ENCODE measurements around the gene RBM38. TPM values are rescaled to one million over a fixed set of nuclear protein-coding genes. Genes with fewer than 3 reads are reported as not detected.

RBM38 gene
- polyA plus RNA-seq, 2 of the 4 experiments (the other 2 are of a cell fraction), result 6.6 to 14.2 TPM

DNA sequence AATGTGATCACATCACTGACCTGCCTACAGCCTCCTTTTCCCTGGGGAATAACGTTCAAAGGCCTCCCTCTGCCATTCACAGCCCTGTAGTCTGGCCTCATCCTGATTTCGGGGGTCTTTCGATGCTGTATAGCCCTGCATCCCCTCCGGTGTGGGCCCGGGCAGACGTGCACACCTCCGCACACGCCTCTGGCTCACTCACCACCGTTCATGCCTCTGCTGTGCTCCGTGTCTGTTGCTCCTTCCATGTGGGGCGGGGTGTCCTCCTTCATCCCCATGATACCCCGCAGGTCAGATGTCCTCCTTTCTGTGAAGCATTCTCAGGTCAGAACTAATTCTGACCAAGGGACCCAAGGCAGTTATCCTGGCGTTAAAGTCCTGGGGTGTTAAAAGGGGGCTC, 13.8 kb upstream of the RBM38 start:
- no peak for FAIRE-seq
- H3K9me3 ChIP-seq, result no peaks in the 10 kb centered on the region
- no peak overlapping the region for H3K27ac ChIP-seq
- no peaks in the 10 kb centered on the region for H3K4me1 ChIP-seq
- no peak for DNase-seq (ENCODE audit: low read depth in 1 of 2, low spot score in 1 of 2)
- H3K4me3 ChIP-seq, result no peak overlapping the region
- TF ChIP-seq NR3C1 (IDR thresholded peaks at IDR 0.05) (no peak), FOXS1 (CRISPR knock-in tag; IDR thresholded peaks at IDR 0.05) (no peak), HEYL (CRISPR knock-in tag; IDR thresholded peaks at IDR 0.05) (no peak), TFCP2L1 (CRISPR knock-in tag; IDR thresholded peaks at IDR 0.05) (no peak), ZFP36 (IDR thresholded peaks at IDR 0.05; ENCODE audit: borderline replicate concordance, partially characterized antibody) (no peak), ZNF302 (CRISPR knock-in tag; IDR thresholded peaks at IDR 0.05) (no peak), JUNB (IDR thresholded peaks at IDR 0.05) (no peak), NPAS2 (CRISPR knock-in tag; IDR thresholded peaks at IDR 0.05; ENCODE audit: borderline replicate concordance) (no peak), FOSL2 (IDR thresholded peaks at IDR 0.05) (no peak), FOSL2 (CRISPR knock-in tag; IDR thresholded peaks at IDR 0.05) (no peak), HOXB13 (CRISPR knock-in tag; IDR thresholded peaks at IDR 0.05; ENCODE audit: low read depth) (no peak), MAZ (IDR thresholded peaks at IDR 0.05; ENCODE audit: borderline replicate concordance, low read depth, low read length) (no peak), EHF (CRISPR knock-in tag; IDR thresholded peaks at IDR 0.05) (no peak), TP53 (CRISPR knock-in tag; IDR thresholded peaks at IDR 0.05) (no peak), EP300 (IDR thresholded peaks at IDR 0.05) (no peak)
- TF ChIP-seq, protein P1, sequence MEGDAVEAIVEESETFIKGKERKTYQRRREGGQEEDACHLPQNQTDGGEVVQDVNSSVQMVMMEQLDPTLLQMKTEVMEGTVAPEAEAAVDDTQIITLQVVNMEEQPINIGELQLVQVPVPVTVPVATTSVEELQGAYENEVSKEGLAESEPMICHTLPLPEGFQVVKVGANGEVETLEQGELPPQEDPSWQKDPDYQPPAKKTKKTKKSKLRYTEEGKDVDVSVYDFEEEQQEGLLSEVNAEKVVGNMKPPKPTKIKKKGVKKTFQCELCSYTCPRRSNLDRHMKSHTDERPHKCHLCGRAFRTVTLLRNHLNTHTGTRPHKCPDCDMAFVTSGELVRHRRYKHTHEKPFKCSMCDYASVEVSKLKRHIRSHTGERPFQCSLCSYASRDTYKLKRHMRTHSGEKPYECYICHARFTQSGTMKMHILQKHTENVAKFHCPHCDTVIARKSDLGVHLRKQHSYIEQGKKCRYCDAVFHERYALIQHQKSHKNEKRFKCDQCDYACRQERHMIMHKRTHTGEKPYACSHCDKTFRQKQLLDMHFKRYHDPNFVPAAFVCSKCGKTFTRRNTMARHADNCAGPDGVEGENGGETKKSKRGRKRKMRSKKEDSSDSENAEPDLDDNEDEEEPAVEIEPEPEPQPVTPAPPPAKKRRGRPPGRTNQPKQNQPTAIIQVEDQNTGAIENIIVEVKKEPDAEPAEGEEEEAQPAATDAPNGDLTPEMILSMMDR (IDR thresholded peaks at IDR 0.05), result no peak
- TF ChIP-seq, protein P2, sequence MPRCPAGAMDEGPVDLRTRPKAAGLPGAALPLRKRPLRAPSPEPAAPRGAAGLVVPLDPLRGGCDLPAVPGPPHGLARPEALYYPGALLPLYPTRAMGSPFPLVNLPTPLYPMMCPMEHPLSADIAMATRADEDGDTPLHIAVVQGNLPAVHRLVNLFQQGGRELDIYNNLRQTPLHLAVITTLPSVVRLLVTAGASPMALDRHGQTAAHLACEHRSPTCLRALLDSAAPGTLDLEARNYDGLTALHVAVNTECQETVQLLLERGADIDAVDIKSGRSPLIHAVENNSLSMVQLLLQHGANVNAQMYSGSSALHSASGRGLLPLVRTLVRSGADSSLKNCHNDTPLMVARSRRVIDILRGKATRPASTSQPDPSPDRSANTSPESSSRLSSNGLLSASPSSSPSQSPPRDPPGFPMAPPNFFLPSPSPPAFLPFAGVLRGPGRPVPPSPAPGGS (IDR thresholded peaks at IDR 0.05), result no peak
- TF ChIP-seq, protein P3, sequence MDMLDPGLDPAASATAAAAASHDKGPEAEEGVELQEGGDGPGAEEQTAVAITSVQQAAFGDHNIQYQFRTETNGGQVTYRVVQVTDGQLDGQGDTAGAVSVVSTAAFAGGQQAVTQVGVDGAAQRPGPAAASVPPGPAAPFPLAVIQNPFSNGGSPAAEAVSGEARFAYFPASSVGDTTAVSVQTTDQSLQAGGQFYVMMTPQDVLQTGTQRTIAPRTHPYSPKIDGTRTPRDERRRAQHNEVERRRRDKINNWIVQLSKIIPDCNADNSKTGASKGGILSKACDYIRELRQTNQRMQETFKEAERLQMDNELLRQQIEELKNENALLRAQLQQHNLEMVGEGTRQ (IDR thresholded peaks at IDR 0.05), result no peak
- TF ChIP-seq, protein P4, sequence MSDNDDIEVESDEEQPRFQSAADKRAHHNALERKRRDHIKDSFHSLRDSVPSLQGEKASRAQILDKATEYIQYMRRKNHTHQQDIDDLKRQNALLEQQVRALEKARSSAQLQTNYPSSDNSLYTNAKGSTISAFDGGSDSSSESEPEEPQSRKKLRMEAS (IDR thresholded peaks at IDR 0.05), result no peak
- POLR2A ChIA-PET, result no interaction called here
- 83% methylated on average over 13 of the region's 13 CpGs for WGBS (ENCODE audit: missing lambda C conversion rate)
- H3K4me2 ChIP-seq, result no peak overlapping the region
- CTCF ChIA-PET, result interaction anchor here (0.9 to 3.9 kb wide), 2 partner anchors 116 to 119 kb away, joined by 3 to 21 read pairs; no protein-coding TSS in a partner anchor
- ATAC-seq, result no peak

DNA sequence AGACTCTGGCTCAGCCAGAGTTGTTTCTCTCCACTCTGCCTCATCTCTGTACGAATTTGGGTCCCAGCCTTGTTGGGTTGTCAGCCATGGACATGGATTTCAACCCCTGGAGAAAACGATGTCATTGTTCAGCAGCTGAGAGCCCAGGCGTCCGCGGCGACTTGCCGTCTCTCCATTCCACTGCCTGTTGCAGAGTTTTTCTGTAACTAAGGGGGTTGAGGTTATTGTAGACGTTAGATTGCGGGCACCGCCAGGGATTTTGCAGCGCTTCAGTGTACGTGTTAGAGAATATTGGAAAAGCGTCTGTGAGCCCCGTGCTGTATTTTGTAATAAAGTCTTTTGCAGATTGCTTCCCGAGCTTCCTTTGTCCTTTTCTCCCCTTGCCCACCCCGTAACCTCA, 13.1 kb upstream of the RBM38 start:
- TF ChIP-seq ZSCAN20 (CRISPR knock-in tag; IDR thresholded peaks at IDR 0.05), result no peak
- WGBS (ENCODE audit: missing lambda C conversion rate), result 81% methylated on average over 16 of the region's 16 CpGs
- Histone ChIP-seq H3K27ac (no peak overlapping the region), H3K9me3 (no peaks in the 10 kb centered on the region), H3K4me2 (no peak overlapping the region), H3K4me3 (no peak overlapping the region), H3K4me1 (no peaks in the 10 kb centered on the region)
- FAIRE-seq (no peak), DNase-seq (ENCODE audit: low read depth in 1 of 2, low spot score in 1 of 2) (no peak), ATAC-seq (no peak)
- ChIA-PET CTCF (interaction anchor here (0.6 to 2.5 kb wide), 2 partner anchors 12 to 121 kb away, joined by 3 to 9 read pairs; partner anchors contain the start of gene RBM38), POLR2A (no interaction called here)

DNA sequence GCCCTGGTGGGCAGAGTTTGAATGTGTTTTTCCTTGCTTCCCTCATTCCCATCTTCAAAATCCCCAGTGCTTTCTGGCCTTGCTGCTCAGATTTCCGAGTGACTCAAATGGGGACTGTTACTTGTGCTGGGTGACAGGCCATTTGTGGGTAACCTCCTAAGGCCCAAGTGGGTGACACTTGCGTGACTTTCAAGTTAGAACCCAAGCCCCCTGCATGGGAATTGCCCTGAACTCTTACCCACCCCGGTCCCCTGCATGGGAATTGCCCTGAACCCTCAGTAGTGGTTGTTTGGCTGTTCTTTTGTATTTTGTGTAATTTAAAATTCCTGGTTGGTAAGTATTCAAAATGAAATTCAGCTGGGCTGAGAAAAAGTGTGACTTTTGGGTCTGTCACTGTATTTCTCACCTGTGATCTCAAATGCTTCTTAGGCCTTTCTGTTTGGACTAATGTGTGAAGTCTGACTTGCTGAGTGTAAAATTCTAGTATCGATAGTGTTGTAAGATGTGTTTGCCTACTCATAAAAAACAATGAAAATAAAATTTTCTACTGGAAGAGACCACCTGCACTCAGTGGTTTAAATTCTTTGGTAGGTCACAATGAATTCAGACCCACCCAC, 12.4 kb upstream of the RBM38 start:
- Histone ChIP-seq H3K4me1 (no peaks in the 10 kb centered on the region), H3K9me3 (no peaks in the 10 kb centered on the region), H3K27ac (no peak overlapping the region), H3K4me2 (no peak overlapping the region), H3K4me3 (no peak overlapping the region)
- ATAC-seq (no peak), DNase-seq (ENCODE audit: low read depth in 1 of 2, low spot score in 1 of 2) (no peak), FAIRE-seq (no peak)
- 86% methylated on average over 4 of the region's 4 CpGs for WGBS (ENCODE audit: missing lambda C conversion rate)
- no peak for TF ChIP-seq PHF8 (IDR thresholded peaks at IDR 0.05; ENCODE audit: borderline replicate concordance, low read depth)
- TF ChIP-seq SREBF2 (IDR thresholded peaks at IDR 0.05), result no peak
- TF ChIP-seq HEYL (CRISPR knock-in tag; IDR thresholded peaks at IDR 0.05), result no peak
- TF ChIP-seq, protein P5, sequence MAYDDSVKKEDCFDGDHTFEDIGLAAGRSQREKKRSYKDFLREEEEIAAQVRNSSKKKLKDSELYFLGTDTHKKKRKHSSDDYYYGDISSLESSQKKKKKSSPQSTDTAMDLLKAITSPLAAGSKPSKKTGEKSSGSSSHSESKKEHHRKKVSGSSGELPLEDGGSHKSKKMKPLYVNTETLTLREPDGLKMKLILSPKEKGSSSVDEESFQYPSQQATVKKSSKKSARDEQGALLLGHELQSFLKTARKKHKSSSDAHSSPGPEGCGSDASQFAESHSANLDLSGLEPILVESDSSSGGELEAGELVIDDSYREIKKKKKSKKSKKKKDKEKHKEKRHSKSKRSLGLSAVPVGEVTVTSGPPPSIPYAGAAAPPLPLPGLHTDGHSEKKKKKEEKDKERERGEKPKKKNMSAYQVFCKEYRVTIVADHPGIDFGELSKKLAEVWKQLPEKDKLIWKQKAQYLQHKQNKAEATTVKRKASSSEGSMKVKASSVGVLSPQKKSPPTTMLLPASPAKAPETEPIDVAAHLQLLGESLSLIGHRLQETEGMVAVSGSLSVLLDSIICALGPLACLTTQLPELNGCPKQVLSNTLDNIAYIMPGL (CRISPR knock-in tag; IDR thresholded peaks at IDR 0.05; ENCODE audit: borderline replicate concordance), result no peak
- no peak for TF ChIP-seq RCOR1 (IDR thresholded peaks at IDR 0.05; ENCODE audit: low read depth, low read length)
- no peak for TF ChIP-seq EHF (CRISPR knock-in tag; IDR thresholded peaks at IDR 0.05)
- TF ChIP-seq, protein P6, sequence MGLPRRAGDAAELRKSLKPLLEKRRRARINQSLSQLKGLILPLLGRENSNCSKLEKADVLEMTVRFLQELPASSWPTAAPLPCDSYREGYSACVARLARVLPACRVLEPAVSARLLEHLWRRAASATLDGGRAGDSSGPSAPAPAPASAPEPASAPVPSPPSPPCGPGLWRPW (IDR thresholded peaks at IDR 0.05), result no peak
- ChIA-PET POLR2A (no interaction called here), CTCF (interaction anchor here (1.3 to 7.6 kb wide), 6 partner anchors 11 to 124 kb away, joined by 3 to 97 read pairs (median 6); partner anchors contain the start of gene RBM38)
